SH-SY5Y (cell line): ENCODE measurements around the gene ZBTB21.

Source experiments
- GATA2 ChIP-seq: IDR thresholded peaks from 2 replicates; pipeline ENCODE4 v1.6.1; 2011; ENCODE audit warnings: mild to moderate bottlenecking, low read depth, low read length
- GATA3 ChIP-seq: IDR thresholded peaks from 2 replicates; pipeline ENCODE4 v1.6.1; 2011; ENCODE audit warnings: low read depth, mild to moderate bottlenecking, low read length, moderate library complexity

- TF ChIP-seq GATA2 (no peak), GATA3 (no peak)
Measured at GRCh38 chr21:41979751-41980369, 30.3 kb downstream of the ZBTB21 start.
